ENCODE measurements around the gene STK11IP.

STK11IP gene

GRCh38 chr2:219631904-219632759 lies 34.5 kb downstream of the STK11IP start:
- DNase-seq (ENCODE audit: low read depth in 4 of 4, low spot score in 1 of 4) = no peak

GRCh38 chr2:219632760-219633105 lies 35.1 kb downstream of the STK11IP start:
- no peak for DNase-seq (ENCODE audit: low read depth in 4 of 4, low spot score in 1 of 4)

DNA sequence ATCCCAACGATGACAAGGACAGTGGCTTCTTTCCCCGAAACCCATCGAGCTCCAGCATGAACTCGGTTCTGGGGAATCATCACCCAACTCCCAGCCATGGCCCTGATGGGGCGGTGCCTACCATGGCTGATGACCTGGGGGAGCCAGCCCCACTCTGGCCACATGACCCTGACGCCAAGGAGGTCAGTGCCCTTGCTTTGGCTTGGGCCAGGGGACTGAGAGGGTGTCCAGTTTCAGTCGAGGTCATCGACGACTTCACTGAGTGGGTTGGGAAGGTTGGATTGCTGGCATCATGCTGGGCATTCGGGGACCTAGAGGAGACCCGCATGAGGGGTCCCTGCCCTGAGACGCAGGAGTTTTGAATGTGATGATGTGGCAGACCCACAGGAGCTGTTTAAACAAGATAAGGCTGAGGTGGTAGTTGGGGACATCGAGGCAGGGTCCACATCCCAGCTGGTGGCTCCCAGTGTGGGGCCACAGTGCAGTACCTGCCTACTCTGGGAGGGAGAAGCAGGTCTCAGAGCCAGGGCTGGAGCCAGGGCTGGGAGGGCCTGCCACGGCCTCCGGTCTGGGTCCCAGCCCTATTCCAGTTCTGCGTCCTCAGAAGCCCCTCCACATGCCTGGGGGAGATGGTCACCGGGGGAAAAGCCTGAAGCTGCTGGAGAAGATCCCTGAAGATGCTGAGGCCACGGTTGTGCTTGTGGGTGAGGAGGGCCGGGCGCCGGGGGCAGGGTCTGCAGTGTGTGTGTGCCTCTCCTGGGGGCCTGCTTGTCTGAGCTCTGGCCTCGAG lies 35.8 kb downstream of the STK11IP start:
- no peak for DNase-seq (ENCODE audit: low read depth in 4 of 4, low spot score in 1 of 4)

DNA sequence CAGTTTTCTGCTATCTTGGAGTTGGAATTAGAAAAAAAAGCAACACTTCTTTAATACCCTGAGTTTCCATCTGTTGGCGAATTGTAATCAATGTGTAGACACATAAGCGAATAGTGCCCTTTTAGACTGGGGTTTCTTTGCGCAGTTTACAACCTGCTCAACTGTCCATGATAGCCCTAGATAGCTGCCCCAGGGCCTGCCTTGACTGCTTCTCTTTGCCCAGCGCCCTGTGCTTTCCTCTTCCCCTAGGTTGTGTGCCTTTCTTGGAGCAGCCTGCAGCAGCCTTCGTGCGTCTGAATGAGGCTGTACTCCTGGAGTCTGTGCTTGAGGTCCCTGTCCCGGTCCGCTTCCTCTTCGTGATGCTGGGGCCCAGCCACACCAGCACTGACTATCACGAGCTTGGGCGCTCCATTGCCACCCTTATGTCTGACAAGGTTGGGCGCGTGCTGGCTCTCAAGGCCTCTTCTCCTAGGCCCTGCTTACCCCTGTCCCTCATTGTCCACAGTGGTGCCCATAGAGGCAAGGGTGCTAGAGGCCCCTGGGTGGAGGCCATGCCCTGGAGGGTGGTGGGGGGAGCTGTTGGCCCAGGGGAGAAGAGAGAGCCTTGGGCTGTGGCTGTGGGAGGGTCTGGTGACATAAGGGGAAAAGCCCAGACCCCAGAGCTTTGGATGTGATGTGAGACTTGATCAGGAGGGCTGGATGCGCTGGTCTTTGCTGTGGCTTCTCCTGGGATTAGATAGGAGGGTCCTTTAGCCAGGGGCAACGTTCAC lies 36.7 kb downstream of the STK11IP start:
- no peak for DNase-seq (ENCODE audit: low read depth in 4 of 4, low spot score in 1 of 4)

- DNase-seq (ENCODE audit: low read depth in 4 of 4, low spot score in 1 of 4) = no peak
Observed at GRCh38 chr2:219634951-219635751, 37.5 kb downstream of the STK11IP start.

DNA sequence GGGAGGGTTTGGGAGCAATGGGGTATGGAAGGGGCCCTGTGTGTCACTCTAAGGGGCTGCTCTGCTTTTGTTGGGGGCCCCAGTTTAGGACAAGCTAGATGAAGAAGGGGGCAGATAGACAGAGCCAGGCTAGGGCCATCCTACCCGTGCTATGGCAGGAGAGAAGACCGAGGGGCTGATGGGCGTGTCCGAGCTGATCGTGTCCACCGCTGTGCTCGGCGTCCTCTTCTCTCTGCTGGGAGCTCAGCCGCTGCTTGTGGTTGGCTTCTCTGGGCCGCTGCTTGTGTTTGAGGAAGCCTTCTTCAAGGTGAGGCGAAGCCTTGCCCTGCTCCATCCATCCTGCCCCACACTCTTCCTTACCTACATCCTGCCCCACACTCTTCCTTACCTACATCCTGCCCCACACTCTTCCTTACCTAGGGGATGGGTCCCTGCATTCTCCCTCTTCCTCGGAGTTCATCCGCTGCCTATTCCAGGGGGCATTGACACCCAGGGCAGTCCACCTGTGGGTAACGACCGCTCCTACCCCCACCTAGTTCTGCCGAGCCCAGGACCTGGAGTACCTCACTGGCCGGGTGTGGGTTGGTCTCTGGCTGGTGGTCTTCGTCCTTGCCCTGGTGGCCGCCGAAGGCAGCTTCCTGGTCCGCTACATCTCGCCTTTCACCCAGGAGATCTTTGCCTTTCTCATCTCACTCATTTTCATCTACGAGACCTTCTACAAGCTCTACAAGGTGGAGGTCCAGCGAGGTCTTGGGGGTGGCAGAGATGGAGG lies 38.7 kb downstream of the STK11IP start:
- DNase-seq (ENCODE audit: low read depth in 4 of 4, low spot score in 1 of 4) = no peak

GRCh38 chr2:219636941-219637841 lies 39.5 kb downstream of the STK11IP start:
- DNase-seq (ENCODE audit: low read depth in 4 of 4, low spot score in 1 of 4) = no peak

DNA sequence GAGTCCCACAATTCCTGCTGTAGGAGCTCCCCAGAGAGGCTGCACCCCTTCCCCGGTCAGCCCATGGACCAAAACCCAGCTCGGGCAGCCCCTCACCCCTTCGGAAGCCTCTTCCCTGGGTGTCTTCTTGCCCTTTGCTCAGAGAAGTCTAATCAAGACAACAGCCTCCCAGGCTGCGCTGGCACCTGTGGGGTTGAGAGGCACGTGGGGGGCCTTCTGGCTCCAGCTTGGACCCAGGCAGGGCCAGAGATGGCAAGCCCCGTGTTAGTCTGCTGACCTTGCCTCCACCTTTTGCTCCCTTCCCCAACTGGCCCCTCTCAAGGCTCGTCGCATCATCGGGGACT lies 40.2 kb downstream of the STK11IP start:
- DNase-seq (ENCODE audit: low read depth in 4 of 4, low spot score in 1 of 4) = no peak

DNA sequence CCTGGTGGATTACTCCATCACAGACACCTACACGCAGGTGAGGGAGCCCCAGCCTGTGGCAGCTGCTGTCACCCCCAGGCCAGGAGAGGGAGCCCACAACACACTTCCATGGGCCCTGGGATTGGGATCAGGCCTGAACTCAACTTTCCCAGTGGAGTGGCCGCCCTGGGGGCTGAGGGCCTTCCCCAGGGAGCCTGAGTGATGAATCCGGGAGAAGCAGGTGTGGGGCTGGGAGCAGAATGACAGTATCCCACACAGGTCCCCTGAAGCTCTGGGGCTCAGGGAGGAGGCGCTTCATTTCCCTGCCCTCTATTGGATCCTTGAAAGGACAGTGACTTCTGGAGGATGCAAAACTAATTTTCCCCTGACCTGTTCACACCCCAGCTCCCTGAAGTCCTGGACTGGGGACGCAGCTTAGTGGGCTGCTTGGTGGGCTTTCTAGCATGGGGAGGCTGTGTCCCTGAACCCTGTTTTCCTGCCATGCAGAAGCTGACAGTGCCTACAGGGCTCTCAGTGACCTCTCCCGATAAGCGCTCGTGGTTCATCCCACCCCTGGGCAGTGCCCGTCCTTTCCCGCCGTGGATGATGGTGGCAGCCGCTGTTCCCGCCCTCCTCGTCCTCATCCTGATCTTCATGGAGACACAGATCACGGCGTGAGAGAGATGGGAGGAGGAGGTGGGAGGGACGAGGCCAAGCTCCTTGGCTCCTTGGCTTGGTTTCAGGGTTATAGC lies 40.7 kb downstream of the STK11IP start:
- DNase-seq (ENCODE audit: low read depth in 4 of 4, low spot score in 1 of 4) = no peak

- no peak for DNase-seq (ENCODE audit: low read depth in 4 of 4, low spot score in 1 of 4)
Observed at GRCh38 chr2:219638948-219639755, 41.5 kb downstream of the STK11IP start.

GRCh38 chr2:219641390-219642068 lies 43.9 kb downstream of the STK11IP start:
- no peak for DNase-seq (ENCODE audit: low read depth in 4 of 4, low spot score in 1 of 4)

- no peak for DNase-seq (ENCODE audit: low read depth in 4 of 4, low spot score in 1 of 4)
Observed at GRCh38 chr2:219642069-219642454, 44.4 kb downstream of the STK11IP start.

- DNase-seq (ENCODE audit: low read depth in 4 of 4, low spot score in 1 of 4) = peak; percentile 63 to 85 (median 76)
Observed at GRCh38 chr2:219642465-219643083, 44.9 kb downstream of the STK11IP start.

- DNase-seq (ENCODE audit: low read depth in 4 of 4, low spot score in 1 of 4) = no peak
Observed at GRCh38 chr2:219643084-219643473, 45.4 kb downstream of the STK11IP start.

GRCh38 chr2:219643788-219644398 lies 46.2 kb downstream of the STK11IP start:
- no peak for DNase-seq (ENCODE audit: low read depth in 4 of 4, low spot score in 1 of 4)

- no peak for DNase-seq (ENCODE audit: low read depth in 4 of 4, low spot score in 1 of 4)
Observed at GRCh38 chr2:219644801-219645480, 47.3 kb downstream of the STK11IP start.

Data from stimulated activated CD4-positive, alpha-beta T cell treated with anti-CD3 and anti-CD28 coated beads, Interleukin-1b, Interleukin-23, amount 100 ng/mL, for 24 hours (primary cell).